H9 (cell line): ENCODE measurements around the gene ROBO2. TPM values are rescaled to one million over a fixed set of nuclear protein-coding genes. Genes with fewer than 3 reads are reported as not detected.

Source experiments
- DNase-seq: peaks from one replicate; pipeline ENCODE4 v3.0.0-alpha.2; 2017
- H2AFZ ChIP-seq: one replicate; pipeline ENCODE4 v1.6.1; 2013; ENCODE audit warnings: mild to moderate bottlenecking, low read length, control low read depth, moderate library complexity
- H2AK5ac ChIP-seq: 2 replicates; pipeline ENCODE4 v1.6.1; 2013; ENCODE audit warnings: low read length, control low read depth, mixed read lengths; ENCODE audit not compliant: insufficient read length
- H2BK120ac ChIP-seq: one replicate; pipeline ENCODE4 v1.6.1; 2013; ENCODE audit warnings: low read depth, mild to moderate bottlenecking, low read length, control low read depth, inconsistent platforms; ENCODE audit not compliant: poor library complexity, severe bottlenecking
- H2BK12ac ChIP-seq: 2 replicates; pipeline ENCODE4 v1.6.1; 2013; ENCODE audit warnings: low read length, control low read depth, mixed read lengths, low read depth; ENCODE audit not compliant: insufficient read length
- H2BK15ac ChIP-seq: 2 replicates; pipeline ENCODE4 v1.6.1; 2013; ENCODE audit warnings: low read depth, low read length, control low read depth
- H2BK20ac ChIP-seq: one replicate; pipeline ENCODE4 v1.6.1; 2013; ENCODE audit warnings: low read depth, mild to moderate bottlenecking, low read length, control low read depth, inconsistent platforms; ENCODE audit not compliant: poor library complexity, severe bottlenecking
- H2BK5ac ChIP-seq: 2 replicates; pipeline ENCODE4 v1.6.1; 2013; ENCODE audit warnings: low read length, control low read depth, mixed read lengths; ENCODE audit not compliant: insufficient read length
- H3K14ac ChIP-seq: 2 replicates; pipeline ENCODE4 v1.6.1; 2013; ENCODE audit warnings: low read length, control low read depth; ENCODE audit not compliant: insufficient read depth
- H3K18ac ChIP-seq: 2 replicates; pipeline ENCODE4 v1.6.1; 2013; ENCODE audit warnings: low read depth, mild to moderate bottlenecking, mixed read lengths, low read length, control low read depth; ENCODE audit not compliant: insufficient read length
- H3K23ac ChIP-seq: 2 replicates; pipeline ENCODE4 v1.6.1; 2013; ENCODE audit warnings: low read length, control low read depth, mixed read lengths, low read depth; ENCODE audit not compliant: insufficient read length
- H3K23me2 ChIP-seq: 2 replicates; pipeline ENCODE4 v1.6.1; 2013; ENCODE audit warnings: low read depth, mild to moderate bottlenecking, mixed read lengths, low read length, control low read depth; ENCODE audit not compliant: insufficient read length, poor library complexity, severe bottlenecking
- H3K27ac ChIP-seq: 2 replicates; pipeline ENCODE4 v1.5.1; 2013; ENCODE audit warnings: low read length, control low read depth, mixed read lengths, low read depth; ENCODE audit not compliant: insufficient read length
- H3K27me3 ChIP-seq: 2 replicates; pipeline ENCODE4 v1.6.1; 2013; ENCODE audit warnings: low read length, control low read depth, inconsistent platforms; ENCODE audit not compliant: insufficient read depth
- H3K4ac ChIP-seq: 2 replicates; pipeline ENCODE4 v1.6.1; 2013; ENCODE audit warnings: low read depth, mild to moderate bottlenecking, control low read depth, inconsistent platforms, low read length, moderate library complexity
- H3K4me1 ChIP-seq: 2 replicates; pipeline ENCODE4 v1.6.1; 2013; ENCODE audit warnings: low read length, control low read depth, inconsistent platforms; ENCODE audit not compliant: insufficient read depth
- H3K4me2 ChIP-seq: 2 replicates; pipeline ENCODE4 v1.6.1; 2013; ENCODE audit warnings: low read length, control low read depth, mixed read lengths; ENCODE audit not compliant: insufficient read length, insufficient read depth
- H3K56ac ChIP-seq: 2 replicates; pipeline ENCODE4 v1.6.1; 2013; ENCODE audit warnings: low read depth, mild to moderate bottlenecking, mixed read lengths, low read length, control low read depth; ENCODE audit not compliant: insufficient read length
- H3K79me1 ChIP-seq: 2 replicates; pipeline ENCODE4 v1.6.1; 2013; ENCODE audit warnings: low read depth, mild to moderate bottlenecking, moderate library complexity, low read length, control low read depth, inconsistent platforms; ENCODE audit not compliant: insufficient read depth, poor library complexity, severe bottlenecking
- H3K79me2 ChIP-seq: 2 replicates; pipeline ENCODE4 v1.6.1; 2013; ENCODE audit warnings: low read length, control low read depth, inconsistent platforms; ENCODE audit not compliant: insufficient read depth
- H3K9ac ChIP-seq: 2 replicates; pipeline ENCODE4 v1.6.1; 2013; ENCODE audit warnings: low read length, control low read depth, mixed read lengths; ENCODE audit not compliant: insufficient read length; ENCODE audit errors: extremely low read depth
- H3K9me3 ChIP-seq: one replicate; pipeline ENCODE4 v1.6.1; 2013; ENCODE audit warnings: low read depth, low read length, inconsistent platforms; ENCODE audit not compliant: control insufficient read depth
- H3T11ph ChIP-seq: one replicate; pipeline ENCODE4 v1.6.1; 2013; ENCODE audit warnings: mild to moderate bottlenecking, low read length, control low read depth, inconsistent platforms
- H4K20me1 ChIP-seq: one replicate; pipeline ENCODE4 v1.6.1; 2013; ENCODE audit not compliant: control insufficient read depth, insufficient read length, insufficient read depth
- H4K5ac ChIP-seq: 2 replicates; pipeline ENCODE4 v1.6.1; 2013; ENCODE audit warnings: low read depth, mild to moderate bottlenecking, mixed read lengths, low read length, control low read depth; ENCODE audit not compliant: insufficient read length
- H4K8ac ChIP-seq: replicated peaks from 2 replicates; pipeline ENCODE4 v1.6.1; 2013; ENCODE audit warnings: low read length, control low read depth, mixed read lengths, low read depth; ENCODE audit not compliant: insufficient read length
- H4K91ac ChIP-seq: 2 replicates; pipeline ENCODE4 v1.6.1; 2013; ENCODE audit warnings: low read depth, mild to moderate bottlenecking, moderate library complexity, mixed read lengths, low read length, control low read depth; ENCODE audit not compliant: insufficient read length
- H3K27ac Mint-ChIP-seq, 3 experiments: 2 replicates in 2 of 3; 3 replicates in 1 of 3; pipeline ENCODE4 v1.8.0; 2020 to 2021; ENCODE audit warnings: mixed read lengths in 3 of 3, mild to moderate bottlenecking in 1 of 3, moderate library complexity in 1 of 3
- H3K27me3 Mint-ChIP-seq: 2 replicates; pipeline ENCODE4 v1.8.0; 2021; ENCODE audit warnings: low read depth, mild to moderate bottlenecking, moderate library complexity, mixed read lengths
- H3K36me3 Mint-ChIP-seq, 3 experiments: 2 replicates in 2 of 3; 3 replicates in 1 of 3; pipeline ENCODE4 v1.8.0; 2020 to 2021; ENCODE audit warnings: low read depth in 3 of 3, mixed read lengths in 3 of 3; ENCODE audit not compliant: insufficient read depth in 1 of 3
- H3K4me1 Mint-ChIP-seq, 2 experiments: 2 replicates each; pipeline ENCODE4 v1.8.0; 2020; ENCODE audit warnings: mixed read lengths in 2 of 2
- H3K4me3 Mint-ChIP-seq, 2 experiments: 2 replicates in 1 of 2; 3 replicates in 1 of 2; pipeline ENCODE4 v1.8.0; 2020 to 2021; ENCODE audit warnings: mild to moderate bottlenecking in 2 of 2, mixed read lengths in 2 of 2, moderate library complexity in 1 of 2
- H3K9me3 Mint-ChIP-seq, 2 experiments: 2 replicates in 1 of 2; 3 replicates in 1 of 2; pipeline ENCODE4 v1.8.0; 2020; ENCODE audit warnings: mild to moderate bottlenecking in 2 of 2, mixed read lengths in 2 of 2, moderate library complexity in 1 of 2
- CTCF ChIP-seq: fragments of 200-600 bp; sonication (generic); conservative IDR thresholded peaks from 3 replicates; pipeline ENCODE4 v1.8.0; 2021; ENCODE audit warnings: antibody characterized with exemption, mild to moderate bottlenecking
- WGBS: extraction: QIAGEN DNeasy Blood & Tissue Kit; methylation state at CpG from one replicate; pipeline ENCODE4 v1.1.7; 2013; ENCODE audit warnings: missing lambda C conversion rate, low lambda C conversion rate, mixed read lengths; ENCODE audit not compliant: insufficient read length; ENCODE audit errors: extremely low coverage; 5-methylcytosine and 5-hydroxymethylcytosine counted together
- total RNA-seq: library from RNA; stranded (reverse); gene quantifications from 2 replicates; pipeline ENCODE4 v1.2.1, GENCODE V29; 2021

ROBO2 gene
- total RNA-seq, 1 experiment from 2014 or later = 2.3 TPM

- Histone ChIP-seq H2AFZ (no peak overlapping the region), H3K4me1 (no peaks in the 10 kb centered on the region), H3K14ac (no peak overlapping the region), H3K4ac (no peak overlapping the region), H2BK20ac (no peak overlapping the region), H2AK5ac (no peak overlapping the region), H3K56ac (no peak overlapping the region), H4K5ac (no peak overlapping the region), H3K23me2 (no peaks in the 10 kb centered on the region), H3K79me1 (no peaks in the 10 kb centered on the region), H2BK12ac (no peak overlapping the region), H3K4me2 (no peak overlapping the region), H3K9ac (no peak overlapping the region), H3K9me3 (no peaks in the 10 kb centered on the region), H2BK5ac (no peak overlapping the region), H2BK120ac (no peak overlapping the region), H4K20me1 (no peaks in the 10 kb centered on the region), H3K27ac (no peak overlapping the region), H3K18ac (no peak overlapping the region), H3K27me3 (no peaks in the 10 kb centered on the region), H4K8ac (no peak overlapping the region), H4K91ac (no peak overlapping the region), H2BK15ac (no peak overlapping the region), H3K23ac (no peak overlapping the region), H3T11ph (no peak overlapping the region), H3K79me2 (no peaks in the 10 kb centered on the region)
- Mint-ChIP-seq H3K9me3 (peaks cover 0 to 3% of the 10 kb centered on the region in 2 experiments; a peak in 1 of 5 replicates), H3K27ac (no peak overlapping the region), H3K4me1 (peaks cover 7 to 8% of the 10 kb centered on the region in 2 experiments), H3K4me3 (no peak overlapping the region), H3K36me3 (no peaks in the 10 kb centered on the region), H3K27me3 (no peaks in the 10 kb centered on the region)
- TF ChIP-seq CTCF = no peak
- no CpG with 5 or more reads among the region's 3 CpGs for WGBS
- DNase-seq = no peak
These were observed 48.7 kb upstream of the ROBO2 start for GRCh38 chr3:76991165-76991564.
